Gastrocnemius medialis (tissue), 4 donors: Measurements from ENCODE around the gene SLC8A3. TPM values are rescaled to one million over a fixed set of nuclear protein-coding genes. Genes with fewer than 3 reads are reported as not detected.

Experiments used
- ATAC-seq, 2 donors: fragments of 150-250 bp; one replicate each; pipeline ENCODE4 v1.9.1; 2016
- DNase-seq, 2 donors: peaks; one replicate each; pipeline ENCODE4 v3.0.0-alpha.2; 2019
- H3K27ac ChIP-seq, 4 donors: fragments of 200-600 bp; sonication (generic); 1 replicate in 1 of 4; 2 replicates in 3 of 4; pipeline ENCODE4 v1.5.1; 2016 to 2018; ENCODE audit warnings: mild to moderate bottlenecking in 2 of 4, moderate library complexity in 1 of 4
- H3K27me3 ChIP-seq, 3 donors: fragments of 200-600 bp; sonication (generic) in 2 of 3; 1 replicate in 1 of 3; 2 replicates in 2 of 3; pipeline versions ENCODE4 v1.5.1 to v1.6.0; 2016 to 2019; ENCODE audit warnings: mild to moderate bottlenecking in 1 of 3, moderate library complexity in 1 of 3
- H3K36me3 ChIP-seq, 2 donors: fragments of 200-600 bp; sonication (generic) in 1 of 2; one replicate each; pipeline ENCODE4 v1.5.1; 2017 to 2018
- H3K4me1 ChIP-seq, 2 donors: fragments of 200-600 bp; sonication (generic) in 1 of 2; one replicate each; pipeline ENCODE4 v1.5.1; 2016 to 2017; ENCODE audit warnings: mild to moderate bottlenecking in 2 of 2
- H3K4me3 ChIP-seq, 4 donors: fragments of 200-600 bp; sonication (generic) in 3 of 4; 1 replicate in 1 of 4; 2 replicates in 3 of 4; pipeline ENCODE4 v1.5.1; 2016 to 2019; ENCODE audit warnings: mild to moderate bottlenecking in 2 of 4
- H3K9me3 ChIP-seq, 3 donors: fragments of 200-600 bp; sonication (generic) in 2 of 3; 1 replicate in 1 of 3; 2 replicates in 2 of 3; pipeline ENCODE4 v1.5.1; 2016 to 2019
- POLR2A ChIP-seq, 2 donors: fragments of 450-650 bp; IDR thresholded peaks; one replicate each; pipeline ENCODE4 v1.6.1; 2017; ENCODE audit warnings: antibody characterized with exemption in 2 of 2, mild to moderate bottlenecking in 2 of 2, moderate library complexity in 2 of 2
- in situ Hi-C, 4 donors: fragments of 200-750 bp; cut with MboI; loops; one replicate each; pipeline versions ENCODE4 v1.15.0 to v1.8.0; 2017; ENCODE audit warnings: low sequenced_read_pairs in 4 of 4
- intact Hi-C: fragments of 100-400 bp; cut with DNase I; formaldehyde crosslinking; loops from one replicate; pipeline ENCODE4 v1.15.1; 2023; ENCODE audit warnings: low total_unique reads
- total RNA-seq, 4 donors: library from RNA; depleted of rRNA; stranded (reverse); fragments of >200 nt; gene quantifications; one replicate each; pipeline versions ENCODE4 v1.1.0 to v1.2.3, GENCODE V29; 2016
- TF ChIP-seq, protein P1 (sequence below), 5 experiments: fragments of 450-650 bp in 3 of 5; fragments of 200-600 bp in 2 of 5; sonication (generic) in 2 of 5; IDR thresholded peaks in 4 of 5; conservative IDR thresholded peaks in 1 of 5; 1 replicate in 4 of 5; 2 replicates in 1 of 5; pipeline ENCODE4 v1.5.1; 2016 to 2019; ENCODE audit warnings: antibody characterized with exemption in 5 of 5, mild to moderate bottlenecking in 3 of 5, moderate library complexity in 3 of 5

Gene SLC8A3
- total RNA-seq, 4 donors from 2014 or later: 8.5 to 14.1 (median 12.6) TPM

DNA sequence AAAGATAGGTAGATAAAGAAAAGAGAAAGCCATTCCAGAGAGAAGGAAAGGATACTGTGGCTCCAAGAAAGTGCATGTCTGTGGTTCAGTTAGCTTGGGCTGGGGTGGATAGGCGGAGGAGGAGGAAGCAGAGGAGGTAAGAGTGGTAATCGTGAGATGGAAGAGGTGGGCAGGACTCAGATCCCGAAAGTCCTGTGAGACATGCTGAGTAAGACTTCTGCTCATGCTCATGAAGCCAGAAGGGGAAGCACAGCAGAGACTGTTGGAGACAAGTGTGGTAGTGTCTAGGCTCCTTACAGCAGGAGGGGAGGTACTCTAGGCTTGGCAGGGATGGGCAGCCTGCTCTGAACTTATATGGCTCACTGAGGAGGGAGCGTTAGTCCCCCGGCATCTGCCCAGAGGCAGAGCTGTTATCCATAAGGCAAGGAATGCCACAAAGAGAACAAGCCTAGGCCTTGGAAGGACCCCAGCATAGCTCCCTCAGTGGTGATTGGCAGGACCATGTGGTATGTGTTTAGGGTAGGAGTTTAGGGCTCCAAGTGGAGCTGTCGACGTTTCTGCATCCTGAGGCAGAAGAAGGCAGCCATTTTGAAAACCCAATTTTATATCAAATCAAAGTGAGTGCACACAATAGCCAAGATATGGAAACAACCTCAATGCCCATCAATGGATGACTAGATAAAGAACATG, 174.2 kb downstream of the SLC8A3 start:
- no peaks in the 10 kb centered on the region for H3K27me3 ChIP-seq
- DNase-seq (no peak), ATAC-seq (no peak)
- H3K4me3 ChIP-seq: no peak overlapping the region
- no peaks in the 10 kb centered on the region for H3K36me3 ChIP-seq
- in situ Hi-C loops: no loop called here
- intact Hi-C loops: loop anchor here (5.0 kb wide), 1 partner anchor 197 kb away; no protein-coding TSS in a partner anchor
- no peaks in the 10 kb centered on the region for H3K9me3 ChIP-seq
- H3K4me1 ChIP-seq: peaks cover 0 to 8% of the 10 kb centered on the region in 2 donors
- no peak for TF ChIP-seq POLR2A (IDR thresholded peaks at IDR 0.05)
- TF ChIP-seq, protein P1, sequence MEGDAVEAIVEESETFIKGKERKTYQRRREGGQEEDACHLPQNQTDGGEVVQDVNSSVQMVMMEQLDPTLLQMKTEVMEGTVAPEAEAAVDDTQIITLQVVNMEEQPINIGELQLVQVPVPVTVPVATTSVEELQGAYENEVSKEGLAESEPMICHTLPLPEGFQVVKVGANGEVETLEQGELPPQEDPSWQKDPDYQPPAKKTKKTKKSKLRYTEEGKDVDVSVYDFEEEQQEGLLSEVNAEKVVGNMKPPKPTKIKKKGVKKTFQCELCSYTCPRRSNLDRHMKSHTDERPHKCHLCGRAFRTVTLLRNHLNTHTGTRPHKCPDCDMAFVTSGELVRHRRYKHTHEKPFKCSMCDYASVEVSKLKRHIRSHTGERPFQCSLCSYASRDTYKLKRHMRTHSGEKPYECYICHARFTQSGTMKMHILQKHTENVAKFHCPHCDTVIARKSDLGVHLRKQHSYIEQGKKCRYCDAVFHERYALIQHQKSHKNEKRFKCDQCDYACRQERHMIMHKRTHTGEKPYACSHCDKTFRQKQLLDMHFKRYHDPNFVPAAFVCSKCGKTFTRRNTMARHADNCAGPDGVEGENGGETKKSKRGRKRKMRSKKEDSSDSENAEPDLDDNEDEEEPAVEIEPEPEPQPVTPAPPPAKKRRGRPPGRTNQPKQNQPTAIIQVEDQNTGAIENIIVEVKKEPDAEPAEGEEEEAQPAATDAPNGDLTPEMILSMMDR (IDR thresholded peaks at IDR 0.05 in 4 of 5, conservative IDR thresholded peaks at IDR 0.05 in 1 of 5): no peak
- no peak overlapping the region for H3K27ac ChIP-seq

DNA sequence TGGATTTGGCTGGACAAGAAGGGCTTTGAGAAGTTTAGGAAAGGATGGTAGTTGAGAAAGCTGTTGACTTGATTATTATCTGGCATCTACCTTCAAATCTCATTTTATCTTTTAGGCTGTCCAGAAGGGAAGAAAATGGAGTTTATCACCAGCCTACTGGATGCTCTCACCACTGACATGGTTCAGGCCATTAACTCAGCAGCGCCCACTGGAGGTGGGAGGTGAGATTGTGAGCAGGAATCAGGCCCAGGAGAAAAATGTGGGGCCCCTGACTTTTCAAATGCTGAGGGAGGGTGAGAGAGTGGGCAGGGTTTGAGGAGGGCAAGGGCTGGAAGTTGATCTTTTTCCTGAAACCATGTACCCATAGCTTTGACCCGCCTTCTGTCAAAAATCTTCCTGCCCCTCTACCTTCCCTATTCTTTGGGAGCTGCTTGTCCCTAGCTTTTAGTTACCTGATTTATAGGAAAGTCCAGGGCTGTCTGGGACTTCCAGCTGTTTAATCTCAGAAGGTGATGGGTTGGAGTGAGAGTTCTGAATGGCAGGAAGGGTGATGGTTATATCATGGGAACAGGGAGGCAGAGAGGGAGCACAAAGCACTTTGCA, 175.4 kb downstream of the SLC8A3 start:
- no peak for DNase-seq
- Histone ChIP-seq H3K4me3 (no peak overlapping the region), H3K27me3 (no peaks in the 10 kb centered on the region), H3K9me3 (no peaks in the 10 kb centered on the region), H3K4me1 (no peaks in the 10 kb centered on the region), H3K27ac (no peak overlapping the region), H3K36me3 (no peaks in the 10 kb centered on the region)
- intact Hi-C loops (loop anchor here (5.0 kb wide), 1 partner anchor 196 kb away; no protein-coding TSS in a partner anchor), in situ Hi-C loops (no loop called here)
- no peak for ATAC-seq
- TF ChIP-seq, protein P1 (IDR thresholded peaks at IDR 0.05 in 4 of 5, conservative IDR thresholded peaks at IDR 0.05 in 1 of 5): peak; percentile 30 to 61 (median 43)
- TF ChIP-seq POLR2A (IDR thresholded peaks at IDR 0.05): no peak

DNA sequence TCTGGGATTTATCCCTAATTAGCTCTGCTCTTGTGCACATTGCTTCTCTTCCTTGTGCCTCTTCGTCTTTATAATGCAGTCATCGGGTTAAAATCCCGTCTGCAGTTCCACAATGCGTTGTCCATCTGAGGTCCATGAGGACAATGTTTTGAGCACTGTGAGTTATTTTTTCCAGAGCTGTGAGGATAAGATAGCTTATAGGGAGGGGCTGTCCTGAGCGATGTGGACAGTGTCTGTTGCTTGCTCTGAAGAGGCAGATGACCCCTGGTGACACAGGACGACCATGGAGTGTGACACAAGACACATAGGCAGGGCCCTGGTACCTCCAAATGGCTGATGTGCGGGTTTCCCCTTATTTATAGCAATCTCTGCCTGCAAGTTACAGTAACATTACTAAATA, 177.0 kb downstream of the SLC8A3 start:
- in situ Hi-C loops: no loop called here
- no peaks in the 10 kb centered on the region for H3K27me3 ChIP-seq
- ATAC-seq: no peak
- no peak for DNase-seq
- no peak overlapping the region for H3K4me3 ChIP-seq
- H3K36me3 ChIP-seq: no peaks in the 10 kb centered on the region
- intact Hi-C loops: loop anchor here (5.0 kb wide), 1 partner anchor 194 kb away; no protein-coding TSS in a partner anchor
- no peaks in the 10 kb centered on the region for H3K4me1 ChIP-seq
- H3K27ac ChIP-seq: no peak overlapping the region
- TF ChIP-seq POLR2A (IDR thresholded peaks at IDR 0.05): no peak
- TF ChIP-seq, protein P1 (IDR thresholded peaks at IDR 0.05 in 4 of 5, conservative IDR thresholded peaks at IDR 0.05 in 1 of 5): no peak
- H3K9me3 ChIP-seq: no peaks in the 10 kb centered on the region

DNA sequence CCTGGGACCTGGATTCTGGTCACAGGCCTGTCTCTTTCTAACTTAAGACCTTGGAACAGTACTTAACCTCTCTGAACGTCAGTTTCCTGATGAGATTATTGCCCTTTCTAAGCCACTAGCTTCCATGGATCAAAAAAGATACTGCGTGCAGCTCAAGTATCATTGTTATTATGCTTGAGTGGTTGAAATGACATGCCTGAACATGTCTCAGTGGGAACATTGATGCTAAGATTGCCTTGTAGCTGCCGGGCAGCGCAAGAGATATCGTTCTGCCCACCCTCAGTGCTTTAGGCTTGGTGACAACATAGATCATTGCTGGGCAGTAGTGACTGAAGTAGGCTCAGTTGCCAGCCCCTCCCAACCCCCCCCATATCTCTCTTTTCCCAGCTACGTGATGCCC, 177.7 kb downstream of the SLC8A3 start:
- H3K4me1 ChIP-seq: no peaks in the 10 kb centered on the region
- H3K9me3 ChIP-seq: no peaks in the 10 kb centered on the region
- ATAC-seq (no peak), DNase-seq (no peak)
- no peak overlapping the region for H3K4me3 ChIP-seq
- H3K27ac ChIP-seq: no peak overlapping the region
- no peaks in the 10 kb centered on the region for H3K27me3 ChIP-seq
- no peaks in the 10 kb centered on the region for H3K36me3 ChIP-seq
- in situ Hi-C loops (no loop called here), intact Hi-C loops (loop anchor here (5.0 kb wide), 1 partner anchor 194 kb away; no protein-coding TSS in a partner anchor)
- TF ChIP-seq, protein P1 (IDR thresholded peaks at IDR 0.05 in 4 of 5, conservative IDR thresholded peaks at IDR 0.05 in 1 of 5): no peak
- no peak for TF ChIP-seq POLR2A (IDR thresholded peaks at IDR 0.05)
